HG02884 (cell line): Measurements from ENCODE around the gene WDR33.

Experiments used
- ATAC-seq: cut with Tn5 transposase; IDR thresholded peaks from one replicate; pipeline ENCODE4 v1.9.1; 2021; ENCODE audit warnings: mild to moderate bottlenecking, moderate library complexity; ENCODE audit not compliant: unreplicated experiment

Gene WDR33

GRCh38 chr2:127769587-127769986, 41.4 kb downstream of the WDR33 start:
- no peak for ATAC-seq

- ATAC-seq, result no peak
These were observed 42.0 kb downstream of the WDR33 start for GRCh38 chr2:127768775-127769479.

- no peak for ATAC-seq
These were observed 47.2 kb downstream of the WDR33 start for GRCh38 chr2:127763776-127764175.

- no peak for ATAC-seq
These were observed 48.1 kb downstream of the WDR33 start for GRCh38 chr2:127762846-127763245.

- no peak for ATAC-seq
These were observed 48.5 kb downstream of the WDR33 start for GRCh38 chr2:127762441-127762840.

GRCh38 chr2:127759931-127760330, 51.0 kb downstream of the WDR33 start:
- ATAC-seq, result no peak

GRCh38 chr2:127754186-127754585, 56.8 kb downstream of the WDR33 start:
- ATAC-seq, result no peak

- no peak for ATAC-seq
These were observed 57.6 kb downstream of the WDR33 start for GRCh38 chr2:127753374-127753773.

GRCh38 chr2:127749537-127749936, 61.4 kb downstream of the WDR33 start:
- peak; percentile 98 for ATAC-seq

GRCh38 chr2:127747621-127748020, 63.4 kb downstream of the WDR33 start:
- ATAC-seq, result no peak

- ATAC-seq, result no peak
These were observed 67.4 kb downstream of the WDR33 start for GRCh38 chr2:127743477-127744026.

GRCh38 chr2:127740665-127741288, 70.2 kb downstream of the WDR33 start:
- ATAC-seq, result no peak

GRCh38 chr2:127739800-127740199, 71.2 kb downstream of the WDR33 start:
- no peak for ATAC-seq

- ATAC-seq, result no peak
These were observed 73.1 kb downstream of the WDR33 start for GRCh38 chr2:127737892-127738291.

- no peak for ATAC-seq
These were observed 75.2 kb downstream of the WDR33 start for GRCh38 chr2:127735537-127736399.

- no peak for ATAC-seq
These were observed 75.9 kb downstream of the WDR33 start for GRCh38 chr2:127735044-127735443.

GRCh38 chr2:127733816-127734537, 77.0 kb downstream of the WDR33 start:
- ATAC-seq, result no peak

- no peak for ATAC-seq
These were observed 77.7 kb downstream of the WDR33 start for GRCh38 chr2:127733113-127733815.

- ATAC-seq, result no peak
These were observed 84.7 kb downstream of the WDR33 start for GRCh38 chr2:127726158-127726880.
